ENCODE results near the gene TLR4. TPM values are rescaled to one million over a fixed set of nuclear protein-coding genes. Genes with fewer than 3 reads are reported as not detected.
A peak's percentile ranks its signal among the peaks of the same experiment; 100 is the strongest.

The TLR4 gene
- total and polyA plus RNA-seq, 2 experiments from 2014 or later, result 0.06 to 0.17 TPM

DNA sequence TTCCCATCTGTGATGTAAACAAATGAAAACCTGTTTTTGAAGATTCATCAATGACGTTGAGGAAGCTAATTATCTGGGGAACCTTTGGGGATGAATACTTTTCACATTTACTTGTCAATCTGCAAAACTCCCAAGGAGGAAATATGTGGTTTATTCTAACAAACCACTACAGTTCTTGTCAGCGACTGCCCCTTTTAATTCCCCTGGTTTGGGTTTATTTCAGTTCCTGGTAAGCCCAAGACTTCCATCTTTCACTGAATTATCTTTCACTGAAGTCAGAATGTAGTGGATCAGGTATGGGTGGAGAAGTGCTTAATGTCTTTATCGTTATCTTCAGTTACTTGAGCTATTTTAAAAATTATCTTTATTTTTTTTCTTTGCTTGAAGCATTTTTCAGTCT is 40.2 kb downstream of the TLR4 start:
- Histone ChIP-seq H3K27ac (ENCODE audit: low read depth) (no peak overlapping the region), H3K9me2 (ENCODE audit: insufficient read depth) (peaks cover 4% of the 10 kb centered on the region; the same call in 1 of the 2 replicates), H3F3A (replicated peaks; ENCODE audit: low read depth) (no peaks in the 10 kb centered on the region), H3K4me2 (peak overlapping the region; percentile 79), H4K20me1 (replicated peaks; ENCODE audit: insufficient read depth) (no peaks in the 10 kb centered on the region), H3K79me2 (replicated peaks; ENCODE audit: insufficient read depth) (no peaks in the 10 kb centered on the region), H3K4me1 (ENCODE audit: insufficient read depth) (no peaks in the 10 kb centered on the region; the same call in 1 of the 2 replicates), H2AFZ (peak overlapping the region; percentile 97), H3K27me3 (ENCODE audit: insufficient read depth) (peaks cover 27% of the 10 kb centered on the region), H3K4me3 (peak overlapping the region; percentile 50), H3K36me3 (ENCODE audit: insufficient read depth) (no peaks in the 10 kb centered on the region)
- TF ChIP-seq STAT1 (IDR thresholded peaks at IDR 0.05; ENCODE audit: unreplicated experiment) (no peak), ZNF114 (CRISPR knock-in tag; IDR thresholded peaks at IDR 0.05) (no peak), ZNF331 (CRISPR knock-in tag; IDR thresholded peaks at IDR 0.05; ENCODE audit: low read depth) (no peak), POLR2AphosphoS5 (IDR thresholded peaks at IDR 0.05; ENCODE audit: low read depth) (no peak), CREB1 (CRISPR knock-in tag; IDR thresholded peaks at IDR 0.05; ENCODE audit: low read depth) (no peak), EZH2 (IDR thresholded peaks at IDR 0.05; ENCODE audit: low read depth, unreplicated experiment) (no peak), EZH2phosphoT487 (IDR thresholded peaks at IDR 0.05; ENCODE audit: unreplicated experiment) (no peak), JUNB (IDR thresholded peaks at IDR 0.05; ENCODE audit: unreplicated experiment) (no peak), NANOG (IDR thresholded peaks at IDR 0.05; ENCODE audit: borderline replicate concordance) (no peak)
- TF ChIP-seq, protein P1, sequence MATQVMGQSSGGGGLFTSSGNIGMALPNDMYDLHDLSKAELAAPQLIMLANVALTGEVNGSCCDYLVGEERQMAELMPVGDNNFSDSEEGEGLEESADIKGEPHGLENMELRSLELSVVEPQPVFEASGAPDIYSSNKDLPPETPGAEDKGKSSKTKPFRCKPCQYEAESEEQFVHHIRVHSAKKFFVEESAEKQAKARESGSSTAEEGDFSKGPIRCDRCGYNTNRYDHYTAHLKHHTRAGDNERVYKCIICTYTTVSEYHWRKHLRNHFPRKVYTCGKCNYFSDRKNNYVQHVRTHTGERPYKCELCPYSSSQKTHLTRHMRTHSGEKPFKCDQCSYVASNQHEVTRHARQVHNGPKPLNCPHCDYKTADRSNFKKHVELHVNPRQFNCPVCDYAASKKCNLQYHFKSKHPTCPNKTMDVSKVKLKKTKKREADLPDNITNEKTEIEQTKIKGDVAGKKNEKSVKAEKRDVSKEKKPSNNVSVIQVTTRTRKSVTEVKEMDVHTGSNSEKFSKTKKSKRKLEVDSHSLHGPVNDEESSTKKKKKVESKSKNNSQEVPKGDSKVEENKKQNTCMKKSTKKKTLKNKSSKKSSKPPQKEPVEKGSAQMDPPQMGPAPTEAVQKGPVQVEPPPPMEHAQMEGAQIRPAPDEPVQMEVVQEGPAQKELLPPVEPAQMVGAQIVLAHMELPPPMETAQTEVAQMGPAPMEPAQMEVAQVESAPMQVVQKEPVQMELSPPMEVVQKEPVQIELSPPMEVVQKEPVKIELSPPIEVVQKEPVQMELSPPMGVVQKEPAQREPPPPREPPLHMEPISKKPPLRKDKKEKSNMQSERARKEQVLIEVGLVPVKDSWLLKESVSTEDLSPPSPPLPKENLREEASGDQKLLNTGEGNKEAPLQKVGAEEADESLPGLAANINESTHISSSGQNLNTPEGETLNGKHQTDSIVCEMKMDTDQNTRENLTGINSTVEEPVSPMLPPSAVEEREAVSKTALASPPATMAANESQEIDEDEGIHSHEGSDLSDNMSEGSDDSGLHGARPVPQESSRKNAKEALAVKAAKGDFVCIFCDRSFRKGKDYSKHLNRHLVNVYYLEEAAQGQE (IDR thresholded peaks at IDR 0.05; ENCODE audit: unreplicated experiment), result no peak
- TF ChIP-seq, protein P2, sequence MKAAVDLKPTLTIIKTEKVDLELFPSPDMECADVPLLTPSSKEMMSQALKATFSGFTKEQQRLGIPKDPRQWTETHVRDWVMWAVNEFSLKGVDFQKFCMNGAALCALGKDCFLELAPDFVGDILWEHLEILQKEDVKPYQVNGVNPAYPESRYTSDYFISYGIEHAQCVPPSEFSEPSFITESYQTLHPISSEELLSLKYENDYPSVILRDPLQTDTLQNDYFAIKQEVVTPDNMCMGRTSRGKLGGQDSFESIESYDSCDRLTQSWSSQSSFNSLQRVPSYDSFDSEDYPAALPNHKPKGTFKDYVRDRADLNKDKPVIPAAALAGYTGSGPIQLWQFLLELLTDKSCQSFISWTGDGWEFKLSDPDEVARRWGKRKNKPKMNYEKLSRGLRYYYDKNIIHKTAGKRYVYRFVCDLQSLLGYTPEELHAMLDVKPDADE (IDR thresholded peaks at IDR 0.05), result no peak
- TF ChIP-seq, protein P3, sequence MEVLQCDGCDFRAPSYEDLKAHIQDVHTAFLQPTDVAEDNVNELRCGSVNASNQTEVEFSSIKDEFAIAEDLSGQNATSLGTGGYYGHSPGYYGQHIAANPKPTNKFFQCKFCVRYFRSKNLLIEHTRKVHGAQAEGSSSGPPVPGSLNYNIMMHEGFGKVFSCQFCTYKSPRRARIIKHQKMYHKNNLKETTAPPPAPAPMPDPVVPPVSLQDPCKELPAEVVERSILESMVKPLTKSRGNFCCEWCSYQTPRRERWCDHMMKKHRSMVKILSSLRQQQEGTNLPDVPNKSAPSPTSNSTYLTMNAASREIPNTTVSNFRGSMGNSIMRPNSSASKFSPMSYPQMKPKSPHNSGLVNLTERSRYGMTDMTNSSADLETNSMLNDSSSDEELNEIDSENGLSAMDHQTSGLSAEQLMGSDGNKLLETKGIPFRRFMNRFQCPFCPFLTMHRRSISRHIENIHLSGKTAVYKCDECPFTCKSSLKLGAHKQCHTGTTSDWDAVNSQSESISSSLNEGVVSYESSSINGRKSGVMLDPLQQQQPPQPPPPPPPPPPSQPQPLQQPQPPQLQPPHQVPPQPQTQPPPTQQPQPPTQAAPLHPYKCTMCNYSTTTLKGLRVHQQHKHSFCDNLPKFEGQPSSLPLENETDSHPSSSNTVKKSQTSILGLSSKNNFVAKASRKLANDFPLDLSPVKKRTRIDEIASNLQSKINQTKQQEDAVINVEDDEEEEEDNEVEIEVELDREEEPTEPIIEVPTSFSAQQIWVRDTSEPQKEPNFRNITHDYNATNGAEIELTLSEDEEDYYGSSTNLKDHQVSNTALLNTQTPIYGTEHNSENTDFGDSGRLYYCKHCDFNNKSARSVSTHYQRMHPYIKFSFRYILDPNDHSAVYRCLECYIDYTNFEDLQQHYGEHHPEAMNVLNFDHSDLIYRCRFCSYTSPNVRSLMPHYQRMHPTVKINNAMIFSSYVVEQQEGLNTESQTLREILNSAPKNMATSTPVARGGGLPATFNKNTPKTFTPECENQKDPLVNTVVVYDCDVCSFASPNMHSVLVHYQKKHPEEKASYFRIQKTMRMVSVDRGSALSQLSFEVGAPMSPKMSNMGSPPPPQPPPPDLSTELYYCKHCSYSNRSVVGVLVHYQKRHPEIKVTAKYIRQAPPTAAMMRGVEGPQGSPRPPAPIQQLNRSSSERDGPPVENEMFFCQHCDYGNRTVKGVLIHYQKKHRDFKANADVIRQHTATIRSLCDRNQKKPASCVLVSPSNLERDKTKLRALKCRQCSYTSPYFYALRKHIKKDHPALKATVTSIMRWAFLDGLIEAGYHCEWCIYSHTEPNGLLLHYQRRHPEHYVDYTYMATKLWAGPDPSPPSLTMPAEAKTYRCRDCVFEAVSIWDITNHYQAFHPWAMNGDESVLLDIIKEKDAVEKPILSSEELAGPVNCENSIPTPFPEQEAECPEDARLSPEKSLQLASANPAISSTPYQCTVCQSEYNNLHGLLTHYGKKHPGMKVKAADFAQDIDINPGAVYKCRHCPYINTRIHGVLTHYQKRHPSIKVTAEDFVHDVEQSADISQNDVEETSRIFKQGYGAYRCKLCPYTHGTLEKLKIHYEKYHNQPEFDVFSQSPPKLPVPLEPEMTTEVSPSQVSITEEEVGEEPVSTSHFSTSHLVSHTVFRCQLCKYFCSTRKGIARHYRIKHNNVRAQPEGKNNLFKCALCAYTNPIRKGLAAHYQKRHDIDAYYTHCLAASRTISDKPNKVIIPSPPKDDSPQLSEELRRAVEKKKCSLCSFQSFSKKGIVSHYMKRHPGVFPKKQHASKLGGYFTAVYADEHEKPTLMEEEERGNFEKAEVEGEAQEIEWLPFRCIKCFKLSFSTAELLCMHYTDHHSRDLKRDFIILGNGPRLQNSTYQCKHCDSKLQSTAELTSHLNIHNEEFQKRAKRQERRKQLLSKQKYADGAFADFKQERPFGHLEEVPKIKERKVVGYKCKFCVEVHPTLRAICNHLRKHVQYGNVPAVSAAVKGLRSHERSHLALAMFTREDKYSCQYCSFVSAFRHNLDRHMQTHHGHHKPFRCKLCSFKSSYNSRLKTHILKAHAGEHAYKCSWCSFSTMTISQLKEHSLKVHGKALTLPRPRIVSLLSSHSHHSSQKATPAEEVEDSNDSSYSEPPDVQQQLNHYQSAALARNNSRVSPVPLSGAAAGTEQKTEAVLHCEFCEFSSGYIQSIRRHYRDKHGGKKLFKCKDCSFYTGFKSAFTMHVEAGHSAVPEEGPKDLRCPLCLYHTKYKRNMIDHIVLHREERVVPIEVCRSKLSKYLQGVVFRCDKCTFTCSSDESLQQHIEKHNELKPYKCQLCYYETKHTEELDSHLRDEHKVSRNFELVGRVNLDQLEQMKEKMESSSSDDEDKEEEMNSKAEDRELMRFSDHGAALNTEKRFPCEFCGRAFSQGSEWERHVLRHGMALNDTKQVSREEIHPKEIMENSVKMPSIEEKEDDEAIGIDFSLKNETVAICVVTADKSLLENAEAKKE (CRISPR knock-in tag; IDR thresholded peaks at IDR 0.05), result no peak
- TF ChIP-seq, protein P4, sequence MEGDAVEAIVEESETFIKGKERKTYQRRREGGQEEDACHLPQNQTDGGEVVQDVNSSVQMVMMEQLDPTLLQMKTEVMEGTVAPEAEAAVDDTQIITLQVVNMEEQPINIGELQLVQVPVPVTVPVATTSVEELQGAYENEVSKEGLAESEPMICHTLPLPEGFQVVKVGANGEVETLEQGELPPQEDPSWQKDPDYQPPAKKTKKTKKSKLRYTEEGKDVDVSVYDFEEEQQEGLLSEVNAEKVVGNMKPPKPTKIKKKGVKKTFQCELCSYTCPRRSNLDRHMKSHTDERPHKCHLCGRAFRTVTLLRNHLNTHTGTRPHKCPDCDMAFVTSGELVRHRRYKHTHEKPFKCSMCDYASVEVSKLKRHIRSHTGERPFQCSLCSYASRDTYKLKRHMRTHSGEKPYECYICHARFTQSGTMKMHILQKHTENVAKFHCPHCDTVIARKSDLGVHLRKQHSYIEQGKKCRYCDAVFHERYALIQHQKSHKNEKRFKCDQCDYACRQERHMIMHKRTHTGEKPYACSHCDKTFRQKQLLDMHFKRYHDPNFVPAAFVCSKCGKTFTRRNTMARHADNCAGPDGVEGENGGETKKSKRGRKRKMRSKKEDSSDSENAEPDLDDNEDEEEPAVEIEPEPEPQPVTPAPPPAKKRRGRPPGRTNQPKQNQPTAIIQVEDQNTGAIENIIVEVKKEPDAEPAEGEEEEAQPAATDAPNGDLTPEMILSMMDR (conservative IDR thresholded peaks at IDR 0.05; ENCODE audit: low read depth in 2 of 2), result no peak
- peaks cover 3% of the 10 kb centered on the region; the same call in 1 of the 3 replicates for H3K36me3 Mint-ChIP-seq (ENCODE audit: low read depth)
- ATAC-seq (no peak), DNase-seq (ENCODE audit: low spot score) (no peak)
- no peak overlapping the region for H3K4me3 Mint-ChIP-seq
- peaks cover 5% of the 10 kb centered on the region for H3K27me3 Mint-ChIP-seq (ENCODE audit: insufficient read depth, low read depth, poor library complexity)
- H3K4me1 Mint-ChIP-seq, result no peaks in the 10 kb centered on the region; the same call in 2 of the 3 replicates
- H3K9me3 Mint-ChIP-seq, result peaks cover 38% of the 10 kb centered on the region
- no peak overlapping the region for H3K27ac Mint-ChIP-seq

Data from GM23338 (cell line).